Tongue (tissue), 2 donors: Measurements from ENCODE around the gene MACROD1. TPM values are rescaled to one million over a fixed set of nuclear protein-coding genes. Genes with fewer than 3 reads are reported as not detected.

ENCODE experiments used
- small RNA-seq: library from RNA; depleted of rRNA; stranded (forward); fragments of <200 nt; gene quantifications from one replicate; pipeline ENCODE3, GENCODE V24; 2014; ENCODE audit warnings: low replicate concordance
- total RNA-seq: library from RNA; depleted of rRNA; stranded (reverse); fragments of >200 nt; gene quantifications from one replicate; pipeline ENCODE4 v1.2.3, GENCODE V29; 2014

MACROD1 gene
- total RNA-seq, 1 donor from 2014 or later, result 58.8 TPM

Small RNAs within 50 kb of the gene (small RNA-seq; reads per million reads assigned to genes)
- gene RNU6-45P, result not detected

Other genes with a start within 250 kb of the MACROD1 start
- gene RCOR2, start 248.9 kb downstream of the MACROD1 start, total RNA-seq, result 3.0 TPM
- 12.1 TPM for gene NAA40, start 227.1 kb downstream of the MACROD1 start, total RNA-seq
- gene COX8A, start 191.5 kb downstream of the MACROD1 start, total RNA-seq, result 544 TPM
- 44.0 TPM for gene OTUB1, start 179.7 kb downstream of the MACROD1 start, total RNA-seq
- 3.7 TPM for gene FLRT1, start 130.2 kb downstream of the MACROD1 start, total RNA-seq
- 94.2 TPM for gene STIP1, start 20.1 kb upstream of the MACROD1 start, total RNA-seq
- 5.7 TPM for gene FERMT3, start 40.6 kb upstream of the MACROD1 start, total RNA-seq
- gene TRPT1, start 60.1 kb upstream of the MACROD1 start, total RNA-seq, result 53.3 TPM
- 35.1 TPM for gene NUDT22, start 60.2 kb upstream of the MACROD1 start, total RNA-seq
- gene DNAJC4, start 64.4 kb upstream of the MACROD1 start, total RNA-seq, result 16.7 TPM
- 46.5 TPM for gene VEGFB, start 68.5 kb upstream of the MACROD1 start, total RNA-seq
- 28.6 TPM for gene FKBP2, start 75.0 kb upstream of the MACROD1 start, total RNA-seq
- gene PPP1R14B, start 80.8 kb upstream of the MACROD1 start, total RNA-seq, result 82.5 TPM
- gene PLCB3, start 85.4 kb upstream of the MACROD1 start, total RNA-seq, result 18.5 TPM
- gene BAD, start 118.6 kb upstream of the MACROD1 start, total RNA-seq, result 40.0 TPM
- 13.3 TPM for gene GPR137, start 119.7 kb upstream of the MACROD1 start, total RNA-seq
- gene KCNK4, start 125.2 kb upstream of the MACROD1 start, total RNA-seq, result not detected
- gene CATSPERZ, start 134.2 kb upstream of the MACROD1 start, total RNA-seq, result not detected
- 62.6 TPM for gene ESRRA, start 139.4 kb upstream of the MACROD1 start, total RNA-seq
- 150 TPM for gene TRMT112, start 151.4 kb upstream of the MACROD1 start, total RNA-seq
- 169 TPM for gene PRDX5, start 152.0 kb upstream of the MACROD1 start, total RNA-seq
- gene CCDC88B, start 174.1 kb upstream of the MACROD1 start, total RNA-seq, result 6.4 TPM
- 25.4 TPM for gene RPS6KA4, start 193.0 kb upstream of the MACROD1 start, total RNA-seq